ENCODE results near the gene OR8D1.

OR8D1 gene

DNA sequence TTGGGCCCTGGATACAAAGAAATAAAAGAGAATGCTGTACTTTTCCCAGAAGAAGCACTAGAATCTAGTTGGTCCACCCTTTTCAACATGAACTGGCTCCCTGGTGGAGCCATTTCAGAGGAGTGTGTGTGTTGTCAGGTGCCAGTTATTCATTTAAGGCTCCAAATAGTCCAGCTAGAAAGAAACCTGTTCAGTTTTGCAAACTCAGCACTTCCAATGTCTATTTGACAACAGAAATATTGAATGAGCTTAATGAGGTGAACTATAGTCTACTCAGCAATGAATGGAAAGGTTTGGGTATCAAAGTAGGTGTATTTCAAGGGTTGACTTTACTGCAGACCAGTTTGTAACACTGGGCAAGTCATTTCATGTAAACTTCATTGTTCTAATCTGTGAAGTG, 2.1 kb downstream of the OR8D1 start:
- H3K4me1 ChIP-seq (ENCODE audit: insufficient read depth, low read length), result no peaks in the 10 kb centered on the region
- no peaks in the 10 kb centered on the region for H3K27me3 ChIP-seq (ENCODE audit: insufficient read depth, low read length, poor library complexity)
- H3K27ac ChIP-seq (ENCODE audit: low read length), result no peak overlapping the region
- no peak overlapping the region for H3K9ac ChIP-seq (ENCODE audit: low read depth, low read length)
- ATAC-seq (ENCODE audit: insufficient read depth, low read depth), result no peak
- no peak overlapping the region for H3K4me3 ChIP-seq (ENCODE audit: low read depth in 1 of 2, low read length in 2 of 2)
- H3K4me2 ChIP-seq (ENCODE audit: insufficient read depth, low read length), result no peak overlapping the region
- H4K20me1 ChIP-seq (ENCODE audit: insufficient read depth, low read length), result no peaks in the 10 kb centered on the region
- no peaks in the 10 kb centered on the region for H3K9me3 ChIP-seq (ENCODE audit: insufficient read depth, low read length, severe bottlenecking)
- no peaks in the 10 kb centered on the region for H3K79me2 ChIP-seq (ENCODE audit: insufficient read depth, low read length)
- H3K36me3 ChIP-seq (ENCODE audit: insufficient read depth, low read length), result no peaks in the 10 kb centered on the region
- H2AFZ ChIP-seq (ENCODE audit: low read depth, low read length), result no peak overlapping the region
- no peak for DNase-seq
- TF ChIP-seq, protein P1, sequence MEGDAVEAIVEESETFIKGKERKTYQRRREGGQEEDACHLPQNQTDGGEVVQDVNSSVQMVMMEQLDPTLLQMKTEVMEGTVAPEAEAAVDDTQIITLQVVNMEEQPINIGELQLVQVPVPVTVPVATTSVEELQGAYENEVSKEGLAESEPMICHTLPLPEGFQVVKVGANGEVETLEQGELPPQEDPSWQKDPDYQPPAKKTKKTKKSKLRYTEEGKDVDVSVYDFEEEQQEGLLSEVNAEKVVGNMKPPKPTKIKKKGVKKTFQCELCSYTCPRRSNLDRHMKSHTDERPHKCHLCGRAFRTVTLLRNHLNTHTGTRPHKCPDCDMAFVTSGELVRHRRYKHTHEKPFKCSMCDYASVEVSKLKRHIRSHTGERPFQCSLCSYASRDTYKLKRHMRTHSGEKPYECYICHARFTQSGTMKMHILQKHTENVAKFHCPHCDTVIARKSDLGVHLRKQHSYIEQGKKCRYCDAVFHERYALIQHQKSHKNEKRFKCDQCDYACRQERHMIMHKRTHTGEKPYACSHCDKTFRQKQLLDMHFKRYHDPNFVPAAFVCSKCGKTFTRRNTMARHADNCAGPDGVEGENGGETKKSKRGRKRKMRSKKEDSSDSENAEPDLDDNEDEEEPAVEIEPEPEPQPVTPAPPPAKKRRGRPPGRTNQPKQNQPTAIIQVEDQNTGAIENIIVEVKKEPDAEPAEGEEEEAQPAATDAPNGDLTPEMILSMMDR (IDR thresholded peaks at IDR 0.05; ENCODE audit: borderline replicate concordance, extremely low read depth, low read length, poor library complexity, severe bottlenecking), result no peak
- no peak for TF ChIP-seq EZH2 (IDR thresholded peaks at IDR 0.05; ENCODE audit: borderline replicate concordance, low read depth, low read length, severe bottlenecking)

DNA sequence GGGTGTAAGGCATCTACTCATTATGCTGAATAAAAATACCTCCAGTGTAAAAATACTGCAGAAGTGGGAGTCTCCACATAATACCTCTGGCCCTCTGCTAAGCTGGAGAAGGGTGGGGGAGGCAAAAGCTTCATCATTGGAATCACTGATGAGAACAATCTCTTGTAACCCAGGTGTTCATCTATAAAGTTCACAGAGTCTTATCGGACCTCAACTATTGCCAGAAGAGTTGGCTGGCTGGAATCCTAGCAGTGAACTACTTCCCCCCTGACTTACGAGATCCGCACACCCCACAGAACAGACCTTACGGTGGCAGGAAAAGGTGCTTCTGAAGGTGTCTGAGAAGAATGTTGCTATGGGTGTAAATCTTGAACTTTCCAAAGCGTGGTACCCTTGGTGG, 2.5 kb downstream of the OR8D1 start:
- no peak overlapping the region for H2AFZ ChIP-seq (ENCODE audit: low read depth, low read length)
- no peak overlapping the region for H3K4me3 ChIP-seq (ENCODE audit: low read depth in 1 of 2, low read length in 2 of 2)
- no peaks in the 10 kb centered on the region for H3K9me3 ChIP-seq (ENCODE audit: insufficient read depth, low read length, severe bottlenecking)
- no peaks in the 10 kb centered on the region for H3K4me1 ChIP-seq (ENCODE audit: insufficient read depth, low read length)
- no peak overlapping the region for H3K27ac ChIP-seq (ENCODE audit: low read length)
- ATAC-seq (ENCODE audit: insufficient read depth, low read depth), result no peak
- H4K20me1 ChIP-seq (ENCODE audit: insufficient read depth, low read length), result no peaks in the 10 kb centered on the region
- DNase-seq, result no peak
- no peak overlapping the region for H3K9ac ChIP-seq (ENCODE audit: low read depth, low read length)
- no peaks in the 10 kb centered on the region for H3K27me3 ChIP-seq (ENCODE audit: insufficient read depth, low read length, poor library complexity)
- no peaks in the 10 kb centered on the region for H3K79me2 ChIP-seq (ENCODE audit: insufficient read depth, low read length)
- no peaks in the 10 kb centered on the region for H3K36me3 ChIP-seq (ENCODE audit: insufficient read depth, low read length)
- TF ChIP-seq, protein P1 (IDR thresholded peaks at IDR 0.05; ENCODE audit: borderline replicate concordance, extremely low read depth, low read length, poor library complexity, severe bottlenecking), result no peak
- TF ChIP-seq EZH2 (IDR thresholded peaks at IDR 0.05; ENCODE audit: borderline replicate concordance, low read depth, low read length, severe bottlenecking), result no peak
- no peak overlapping the region for H3K4me2 ChIP-seq (ENCODE audit: insufficient read depth, low read length)

DNA sequence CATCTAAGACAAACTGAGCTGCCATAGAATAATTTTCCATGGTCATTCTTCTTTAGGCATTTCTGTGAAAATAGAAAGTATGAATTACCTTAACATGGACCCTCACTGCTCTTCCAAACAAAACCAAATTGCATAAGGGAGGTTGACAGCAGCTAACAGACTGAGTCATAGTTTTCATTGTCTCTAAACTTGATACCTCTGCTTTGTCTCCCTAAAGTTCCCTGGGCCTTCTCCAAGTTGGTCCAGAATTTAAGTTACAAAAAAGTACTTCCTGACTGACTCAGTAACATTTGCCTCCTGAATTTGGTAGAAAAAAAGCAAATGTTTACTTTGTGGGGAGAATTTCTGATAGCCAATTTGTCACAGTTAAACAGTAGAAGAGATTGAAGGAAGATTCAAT, 3.0 kb downstream of the OR8D1 start:
- no peak overlapping the region for H2AFZ ChIP-seq (ENCODE audit: low read depth, low read length)
- no peaks in the 10 kb centered on the region for H3K9me3 ChIP-seq (ENCODE audit: insufficient read depth, low read length, severe bottlenecking)
- H3K4me3 ChIP-seq (ENCODE audit: low read depth in 1 of 2, low read length in 2 of 2), result no peak overlapping the region
- H3K36me3 ChIP-seq (ENCODE audit: insufficient read depth, low read length), result no peaks in the 10 kb centered on the region
- no peak overlapping the region for H3K4me2 ChIP-seq (ENCODE audit: insufficient read depth, low read length)
- no peak overlapping the region for H3K27ac ChIP-seq (ENCODE audit: low read length)
- DNase-seq (no peak), ATAC-seq (ENCODE audit: insufficient read depth, low read depth) (no peak)
- TF ChIP-seq, protein P1 (IDR thresholded peaks at IDR 0.05; ENCODE audit: borderline replicate concordance, extremely low read depth, low read length, poor library complexity, severe bottlenecking), result no peak
- TF ChIP-seq EZH2 (IDR thresholded peaks at IDR 0.05; ENCODE audit: borderline replicate concordance, low read depth, low read length, severe bottlenecking), result no peak
- no peaks in the 10 kb centered on the region for H3K4me1 ChIP-seq (ENCODE audit: insufficient read depth, low read length)
- H3K27me3 ChIP-seq (ENCODE audit: insufficient read depth, low read length, poor library complexity), result no peaks in the 10 kb centered on the region
- no peak overlapping the region for H3K9ac ChIP-seq (ENCODE audit: low read depth, low read length)
- H4K20me1 ChIP-seq (ENCODE audit: insufficient read depth, low read length), result no peaks in the 10 kb centered on the region
- no peaks in the 10 kb centered on the region for H3K79me2 ChIP-seq (ENCODE audit: insufficient read depth, low read length)

DNA sequence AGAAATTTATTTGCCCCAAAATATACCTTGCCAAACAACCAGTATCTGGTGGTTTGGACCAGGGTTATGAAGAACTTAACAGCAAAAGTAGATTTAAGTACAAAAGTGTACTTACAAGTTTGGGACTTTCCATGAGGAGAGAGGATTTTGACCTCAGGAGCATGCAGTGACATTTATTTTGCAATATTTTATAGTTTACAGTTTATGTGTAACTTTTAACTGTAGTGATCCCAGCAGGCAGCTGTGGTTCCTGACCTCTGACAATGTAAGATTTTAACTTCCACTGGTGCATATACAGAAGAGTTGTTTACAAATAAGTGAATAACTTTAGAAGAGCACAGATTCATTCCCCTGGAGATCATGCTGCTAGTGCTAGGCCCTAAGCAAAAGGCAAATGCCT, 6.7 kb downstream of the OR8D1 start:
- Histone ChIP-seq H3K27ac (ENCODE audit: low read length) (no peak overlapping the region), H3K9me3 (ENCODE audit: insufficient read depth, low read length, severe bottlenecking) (no peaks in the 10 kb centered on the region), H3K9ac (ENCODE audit: low read depth, low read length) (no peak overlapping the region), H3K4me2 (ENCODE audit: insufficient read depth, low read length) (no peak overlapping the region), H3K4me3 (ENCODE audit: low read depth in 1 of 2, low read length in 2 of 2) (no peak overlapping the region), H3K4me1 (ENCODE audit: insufficient read depth, low read length) (no peaks in the 10 kb centered on the region), H3K36me3 (ENCODE audit: insufficient read depth, low read length) (no peaks in the 10 kb centered on the region), H4K20me1 (ENCODE audit: insufficient read depth, low read length) (no peaks in the 10 kb centered on the region), H2AFZ (ENCODE audit: low read depth, low read length) (no peak overlapping the region), H3K27me3 (ENCODE audit: insufficient read depth, low read length, poor library complexity) (no peaks in the 10 kb centered on the region), H3K79me2 (ENCODE audit: insufficient read depth, low read length) (no peaks in the 10 kb centered on the region)
- DNase-seq (no peak), ATAC-seq (ENCODE audit: insufficient read depth, low read depth) (no peak)
- no peak for TF ChIP-seq EZH2 (IDR thresholded peaks at IDR 0.05; ENCODE audit: borderline replicate concordance, low read depth, low read length, severe bottlenecking)
- TF ChIP-seq, protein P1 (IDR thresholded peaks at IDR 0.05; ENCODE audit: borderline replicate concordance, extremely low read depth, low read length, poor library complexity, severe bottlenecking), result no peak
